Activated CD8-positive, alpha-beta memory T cell treated with anti-CD3 and anti-CD28 coated beads for 4 hours (primary cell): ENCODE results near the gene FKBP8.

Experiments
- DNase-seq, 2 donors: peaks; one replicate each; pipeline ENCODE4 v3.0.0-alpha.2; 2020; ENCODE audit warnings: low read depth in 2 of 2

Gene FKBP8

DNA sequence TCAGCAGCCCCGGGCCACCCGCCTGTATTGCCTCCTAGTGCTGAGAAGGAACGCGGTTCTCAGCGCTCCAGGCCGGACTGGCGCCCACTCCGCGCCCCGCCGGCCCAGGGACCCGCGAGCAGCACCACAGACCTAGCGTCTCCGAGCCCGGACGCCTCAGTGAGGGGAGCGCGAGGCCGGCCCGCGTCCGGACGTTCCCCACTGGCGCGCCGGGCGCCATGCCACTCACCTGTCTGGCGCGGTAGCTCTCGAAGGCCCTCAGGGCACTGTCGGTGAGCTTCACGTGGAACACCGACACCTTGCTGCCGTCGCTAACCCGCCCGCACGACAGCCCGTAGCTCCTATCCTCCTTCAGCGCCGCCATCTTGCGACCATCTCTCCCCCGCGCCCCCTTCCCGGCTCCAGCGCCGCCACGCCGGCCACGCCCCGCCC lies 21.7 kb downstream of the FKBP8 start, which contains the start of gene ELL:
Gene ELL, minus strand, starts transcription at position 379 of the 432 bp plus-strand sequence. Its CDS starts 15 bp downstream, at position 364.
- no peak for DNase-seq

DNA sequence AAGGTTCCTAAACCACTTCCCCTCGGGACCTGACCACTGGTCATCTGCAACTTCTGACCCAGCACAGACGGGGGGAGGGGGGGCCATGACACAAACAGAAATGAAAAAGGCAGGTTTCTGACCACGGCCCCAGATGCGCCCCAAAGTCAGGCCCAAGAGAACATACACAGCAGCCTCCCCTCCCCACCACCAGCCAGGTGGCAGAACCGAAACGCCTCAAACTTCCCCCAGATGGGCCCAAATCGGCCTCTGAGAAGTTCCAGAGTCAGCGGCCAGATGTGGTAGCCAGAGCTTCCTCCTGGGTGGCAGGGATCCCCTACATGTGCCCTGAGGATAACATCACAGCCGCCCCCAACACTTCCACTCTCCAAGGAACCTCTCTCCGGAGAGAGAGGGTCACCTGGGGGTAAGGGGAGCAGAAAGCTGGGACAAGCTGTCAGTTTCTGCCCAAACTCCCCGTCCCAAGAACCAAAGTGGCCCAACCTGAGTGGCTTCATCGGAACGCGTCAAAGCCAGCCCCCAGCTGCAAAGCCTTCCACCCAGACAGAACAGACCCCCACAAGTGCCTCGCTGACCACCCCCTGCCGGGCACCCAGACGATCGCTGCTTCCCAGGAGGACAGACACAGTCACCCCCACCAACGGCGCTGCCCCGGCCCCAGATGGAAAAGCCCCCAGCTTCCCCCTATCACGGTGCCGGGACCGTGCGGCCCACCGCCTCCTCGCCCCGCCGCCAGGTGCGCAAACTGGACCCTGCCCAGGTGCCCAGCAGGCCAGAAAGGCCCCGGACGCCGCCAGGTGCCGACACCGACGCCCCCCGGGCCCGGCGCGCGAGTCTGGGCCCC lies 22.3 kb downstream of the FKBP8 start:
- no peak for DNase-seq

DNA sequence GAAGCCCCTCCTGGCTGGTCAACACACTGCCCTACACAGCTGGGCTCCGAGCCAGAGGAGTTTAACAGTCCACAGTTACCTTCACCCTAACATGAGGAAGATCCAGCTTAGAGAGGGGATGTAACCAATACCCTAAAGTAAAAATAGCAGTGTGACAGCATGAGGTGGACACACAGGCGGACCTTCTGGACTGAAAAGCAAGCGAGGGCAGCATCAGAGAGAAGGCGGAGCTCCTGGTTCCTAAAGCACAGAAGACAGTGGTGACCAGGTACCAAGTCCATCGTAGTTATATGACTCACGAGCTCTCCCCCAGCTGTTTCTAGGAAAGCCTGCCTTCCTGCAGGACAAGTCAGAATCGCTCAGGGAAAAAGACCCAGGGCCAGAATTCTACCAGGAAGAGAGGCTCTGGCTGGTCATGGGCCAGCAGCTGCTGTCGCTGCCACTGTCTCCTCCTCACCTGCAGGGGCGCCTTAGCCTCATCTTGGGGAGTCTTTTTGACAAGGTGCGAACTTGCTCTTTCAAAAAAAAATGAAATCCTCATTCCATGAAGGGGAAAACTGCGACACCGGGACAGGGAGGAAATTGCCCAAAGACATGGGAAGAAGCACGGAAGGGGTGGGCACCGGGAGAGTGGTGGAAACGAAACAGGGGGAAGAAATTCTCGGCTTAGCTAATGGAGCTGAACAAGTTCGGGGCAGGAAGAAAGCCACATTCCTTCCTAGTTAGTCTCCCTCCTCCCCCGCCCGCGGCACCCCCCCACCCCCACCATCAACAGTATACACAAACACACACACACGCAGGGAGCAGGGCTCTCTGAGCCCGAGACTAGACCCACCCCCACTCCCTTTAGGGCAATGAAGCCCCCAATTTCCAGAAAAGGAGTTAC lies 23.2 kb downstream of the FKBP8 start:
- peak in 1 of 2 donors; percentile 33 for DNase-seq

DNA sequence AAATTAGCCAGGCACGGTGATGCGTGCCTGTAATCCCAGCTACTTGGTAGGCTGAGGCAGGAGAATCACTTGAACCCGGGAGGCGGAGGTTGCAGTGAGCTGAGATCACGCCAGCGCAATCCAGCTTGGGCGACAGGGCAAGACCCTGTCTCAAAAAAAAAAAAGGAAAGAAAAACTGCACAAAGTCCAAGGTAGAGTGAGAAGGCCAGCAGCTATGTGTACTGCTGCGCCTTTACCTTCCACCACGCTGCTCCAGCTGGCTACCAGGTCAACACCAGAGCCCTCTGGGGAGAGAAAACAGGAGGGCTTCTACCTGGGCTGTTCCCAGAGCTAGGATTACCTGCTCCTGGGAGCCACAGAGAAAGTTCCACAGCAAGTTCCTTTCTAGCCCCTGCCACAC lies 24.7 kb downstream of the FKBP8 start:
- no peak for DNase-seq

DNA sequence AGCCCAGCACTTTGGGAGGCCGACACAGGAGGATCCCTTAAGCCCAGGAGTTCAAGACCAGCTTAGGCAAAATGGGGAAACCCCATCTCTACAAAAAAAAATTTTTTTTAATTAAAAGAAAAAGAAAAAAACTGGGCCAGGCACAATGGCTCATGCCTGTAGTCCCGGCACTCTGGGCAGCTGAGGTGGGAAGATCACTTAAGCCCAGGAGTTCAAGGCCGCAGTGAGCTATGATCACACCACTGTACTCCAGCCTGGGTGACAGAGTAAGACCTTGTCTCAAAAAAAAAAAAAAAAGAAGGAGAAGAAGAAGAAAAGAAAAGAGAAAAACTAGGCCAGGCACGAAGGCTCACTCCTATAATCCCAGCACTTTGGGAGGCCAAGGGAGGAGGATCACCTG lies 25.8 kb downstream of the FKBP8 start:
- DNase-seq: no peak

DNA sequence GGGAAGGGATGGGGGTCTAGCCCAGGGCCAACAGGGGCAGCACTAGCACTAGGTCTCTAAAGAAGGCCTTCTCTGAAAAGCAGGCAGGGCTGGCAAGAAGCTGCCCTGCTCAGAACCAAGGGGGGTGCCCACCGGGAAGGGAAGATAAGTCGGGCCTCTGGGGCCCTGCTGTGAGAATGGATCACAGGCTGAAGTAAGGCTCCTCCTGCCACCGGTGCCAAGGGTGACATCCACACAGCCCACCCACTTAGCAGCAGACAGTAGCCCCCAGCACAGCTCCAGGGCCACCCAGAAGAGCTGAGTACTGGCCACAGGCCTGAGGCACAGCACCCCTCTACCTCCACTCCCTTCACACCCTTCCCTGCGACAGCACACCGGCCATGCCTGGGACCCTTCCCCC lies 27.4 kb downstream of the FKBP8 start:
- no peak for DNase-seq

DNA sequence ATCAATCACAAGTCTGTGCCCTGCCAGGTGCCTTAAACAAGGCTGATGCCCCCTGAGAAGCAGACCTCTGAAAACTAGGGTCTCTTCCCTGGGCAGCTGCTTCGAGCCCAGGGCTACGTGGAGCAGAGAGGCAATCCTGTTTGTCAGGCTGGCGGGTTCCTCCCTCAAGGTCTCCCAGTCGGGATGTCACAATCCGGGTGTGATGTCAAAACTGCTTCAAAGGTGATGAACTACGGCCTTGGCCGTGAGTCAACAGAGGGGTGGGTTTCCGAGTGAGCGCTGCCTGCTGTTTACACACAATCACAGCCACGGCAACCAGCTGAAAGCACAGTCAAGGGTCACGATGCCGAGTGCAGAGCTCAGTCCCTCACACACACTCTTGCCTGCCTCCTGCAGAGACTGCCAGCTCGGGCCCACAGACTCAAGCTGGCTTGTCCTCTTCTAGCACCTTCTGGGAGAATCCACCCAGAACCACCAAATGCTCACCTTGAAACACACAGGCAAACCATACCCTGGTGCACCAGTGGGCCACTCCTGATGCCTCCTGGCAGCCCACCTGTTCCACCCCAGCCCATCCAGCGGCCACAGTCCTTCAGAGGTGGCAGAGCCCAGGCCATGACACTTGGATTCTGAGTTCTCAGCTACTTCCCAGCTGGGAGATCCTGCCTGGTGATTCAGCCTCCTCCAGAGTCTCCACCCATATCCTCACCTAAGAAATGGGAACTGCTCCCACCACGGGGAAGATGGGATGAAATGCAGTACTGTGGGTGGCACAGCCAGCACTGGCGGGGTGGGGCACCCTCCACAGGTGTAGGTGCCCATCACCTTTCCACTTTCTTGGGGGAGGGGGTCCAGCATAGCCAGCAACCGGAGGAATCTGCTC lies 28.3 kb downstream of the FKBP8 start:
- no peak for DNase-seq

DNA sequence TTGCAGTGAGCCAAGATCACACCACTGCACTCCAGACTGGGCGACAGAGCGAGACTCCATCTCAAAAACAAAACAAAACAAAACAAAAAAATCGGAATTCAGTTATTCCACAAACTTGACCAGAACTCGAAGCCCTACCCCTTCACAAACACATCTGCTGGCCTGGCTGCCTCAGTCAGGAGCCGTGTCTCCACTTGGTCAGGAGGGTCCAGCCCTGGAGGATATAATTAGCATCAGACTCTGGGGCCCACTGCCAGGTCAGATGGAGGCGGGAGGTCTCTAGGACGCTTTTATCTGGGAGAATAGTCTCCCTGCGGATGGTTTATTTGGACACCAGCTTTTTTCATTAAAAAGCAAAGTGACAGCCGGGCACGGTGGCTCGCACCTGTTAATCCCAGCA lies 29.5 kb downstream of the FKBP8 start:
- no peak for DNase-seq

DNA sequence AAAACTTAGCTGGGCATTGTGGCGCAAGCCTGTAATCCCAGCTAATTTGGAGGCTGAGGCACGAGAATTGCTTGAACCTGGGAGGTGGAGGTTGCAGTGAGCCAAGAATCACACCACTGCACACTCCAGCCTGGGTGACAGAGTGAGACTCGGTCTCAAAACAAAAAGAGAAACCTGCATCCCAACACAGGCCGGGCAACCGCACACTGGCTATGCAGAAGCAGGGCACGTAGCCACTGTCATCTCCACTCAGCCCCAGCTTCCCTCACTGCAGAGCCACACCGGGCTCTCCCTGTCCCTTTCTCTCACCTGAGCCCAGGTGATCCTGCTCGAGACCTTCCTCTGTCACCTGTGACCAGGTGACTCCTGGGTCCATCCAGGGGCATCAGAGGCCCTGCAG lies 33.2 kb downstream of the FKBP8 start:
- no peak for DNase-seq

DNA sequence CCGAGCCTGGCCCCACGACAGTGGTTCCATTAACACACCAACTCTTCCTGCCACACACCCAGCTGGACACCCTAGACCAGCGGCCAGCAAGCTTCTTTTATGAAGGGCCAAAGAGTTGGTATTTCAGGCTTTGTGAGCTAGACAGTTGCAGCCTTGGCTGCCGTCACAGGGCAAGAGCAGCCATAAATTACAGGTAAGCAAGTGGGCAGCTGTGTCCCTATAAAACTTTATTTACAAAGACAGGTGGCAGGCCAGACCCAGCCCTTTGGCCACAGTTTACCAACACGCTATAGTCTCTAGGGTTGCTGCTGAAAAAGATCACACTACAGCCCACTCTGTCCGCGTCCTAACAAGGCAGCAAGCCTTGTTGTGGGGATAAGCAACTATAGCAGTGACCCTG lies 34.8 kb downstream of the FKBP8 start:
- DNase-seq: no peak

DNA sequence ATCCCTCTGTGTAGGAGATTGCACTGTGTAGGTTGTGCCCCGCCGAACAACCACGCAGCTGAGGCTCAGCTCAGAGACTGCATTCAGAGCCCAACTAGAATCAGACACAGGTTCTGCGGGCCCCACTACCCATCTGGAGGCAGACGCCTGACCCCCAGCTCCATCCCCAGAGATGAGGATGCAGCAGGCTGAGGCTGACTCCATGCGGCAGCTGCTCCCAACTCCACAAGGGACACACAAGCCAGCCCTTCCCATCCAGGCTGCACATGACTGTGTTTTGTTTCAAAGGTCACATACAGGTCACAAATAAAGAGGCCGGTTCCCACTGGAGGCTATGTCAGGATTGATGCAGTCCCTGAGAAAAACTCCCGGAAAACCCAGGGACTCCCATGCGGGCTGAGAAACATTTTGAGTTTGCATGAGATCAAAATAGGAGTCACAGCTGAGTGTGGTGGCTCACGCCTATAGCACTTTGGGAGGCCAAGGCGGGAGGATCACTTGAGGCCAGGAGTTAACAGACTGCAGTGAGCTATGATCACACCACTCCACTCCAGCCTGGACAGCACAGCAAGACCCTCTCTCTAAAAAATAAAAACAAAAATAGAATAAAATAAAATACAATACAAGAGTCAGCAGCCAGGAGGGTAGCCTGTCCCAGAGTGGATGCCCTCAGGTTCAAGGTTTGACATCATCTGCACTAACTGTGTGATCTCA lies 35.5 kb downstream of the FKBP8 start:
- no peak for DNase-seq

DNA sequence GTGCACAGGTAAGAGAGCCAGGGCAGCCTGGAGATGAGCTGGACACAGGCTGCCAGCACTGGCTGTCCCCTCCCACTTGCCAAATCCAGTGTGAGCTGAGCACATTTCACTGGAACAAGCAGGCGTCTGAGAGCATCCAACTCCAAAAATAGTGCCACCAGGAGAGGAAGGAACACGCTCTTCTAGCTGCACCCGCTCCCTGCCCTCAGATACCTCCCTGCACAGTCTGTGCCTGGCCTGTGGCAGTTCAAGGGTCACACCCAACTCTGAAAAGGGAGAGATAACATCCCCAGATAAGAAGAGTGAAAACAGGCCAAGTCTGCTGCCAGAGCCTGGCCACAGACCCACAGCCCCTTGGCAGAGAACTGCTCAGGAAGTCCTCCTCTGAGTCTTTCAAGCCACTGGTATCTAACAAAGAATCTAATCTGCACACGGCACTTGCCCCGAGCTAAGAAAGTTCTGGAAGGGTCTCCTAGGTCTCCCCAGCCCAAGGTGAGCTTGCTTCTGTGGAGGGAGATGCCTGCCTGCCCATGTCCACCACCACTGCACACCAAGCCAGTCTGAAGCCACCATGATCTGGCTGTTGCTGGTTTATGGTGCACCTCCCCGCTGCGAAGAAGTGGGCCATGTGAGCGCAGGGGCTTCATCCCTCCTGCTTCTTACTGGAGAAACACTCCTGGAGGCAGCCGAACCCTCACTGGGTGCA lies 36.2 kb downstream of the FKBP8 start:
- DNase-seq: no peak

DNA sequence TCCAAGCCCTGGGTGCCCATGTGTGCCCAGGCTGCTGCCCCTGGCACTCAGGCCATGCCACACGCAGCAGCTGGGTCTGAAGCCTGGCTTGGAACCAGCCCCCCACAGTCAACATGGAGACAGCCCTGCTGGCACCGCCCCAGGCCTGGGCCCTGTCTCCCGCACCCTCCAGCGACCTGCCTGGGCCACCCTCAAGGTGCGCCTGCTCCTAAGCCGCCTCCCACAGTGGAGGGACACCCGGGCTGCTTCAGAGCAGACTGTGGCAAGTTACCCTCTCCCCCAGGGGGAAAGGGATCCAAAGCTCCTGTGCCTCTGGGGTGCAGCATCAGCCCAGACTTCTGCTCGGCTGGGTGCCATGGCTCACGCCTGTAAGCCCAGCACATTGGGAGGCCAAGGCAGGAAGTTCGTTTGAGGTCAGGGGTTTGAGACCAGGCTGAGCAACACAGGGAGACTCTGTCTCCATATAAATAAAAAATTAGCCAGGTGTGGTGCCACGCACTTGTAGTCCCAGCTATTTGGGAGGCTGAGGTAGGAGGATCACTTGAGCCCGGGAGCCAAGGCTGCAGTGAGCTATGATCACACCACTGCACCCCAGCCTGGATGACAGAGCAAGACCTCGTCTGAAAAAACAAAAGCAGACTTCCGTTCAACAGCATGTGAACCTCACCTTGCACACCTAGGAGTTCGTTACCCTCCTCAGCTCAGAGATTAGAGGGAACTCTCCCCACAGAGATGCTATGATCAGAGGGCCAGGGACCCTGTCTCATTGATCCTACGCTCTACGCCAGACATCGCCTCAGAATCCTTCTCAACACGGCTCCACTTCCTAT lies 37.1 kb downstream of the FKBP8 start:
- no peak for DNase-seq

DNA sequence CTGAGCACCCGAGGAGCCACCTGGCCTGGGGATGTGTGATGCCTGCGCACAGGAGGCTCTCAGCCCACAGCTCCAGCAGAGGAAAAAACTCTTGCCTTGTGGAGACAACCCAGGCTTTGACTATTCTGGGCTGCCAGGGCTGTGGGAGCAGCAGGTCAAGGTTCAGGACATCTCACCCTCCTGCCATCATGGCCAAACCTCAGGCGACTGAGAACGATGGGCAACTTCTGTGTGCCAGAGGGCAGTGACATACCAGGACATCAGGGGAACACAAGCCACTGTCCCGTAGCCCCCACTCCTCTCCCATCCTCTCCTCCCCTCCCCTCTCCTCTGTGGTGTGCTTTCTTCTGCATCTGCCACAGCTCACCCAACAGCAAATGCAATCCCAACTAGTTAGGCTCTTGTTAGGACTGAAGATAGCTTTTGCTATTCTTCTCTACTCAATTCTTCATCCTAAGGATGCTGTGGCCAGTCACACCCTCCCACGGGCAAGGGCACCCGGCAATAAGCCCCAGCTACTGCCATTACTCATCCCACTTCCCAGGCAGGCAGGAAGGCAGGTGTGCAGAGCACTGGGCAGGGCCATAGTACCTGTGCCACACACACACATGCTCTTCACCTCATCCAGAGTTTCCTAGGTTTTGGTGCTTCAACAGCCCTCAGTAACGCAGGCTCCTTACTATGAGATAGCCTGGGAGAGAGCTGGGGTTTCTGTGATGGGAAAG lies 38.3 kb downstream of the FKBP8 start:
- DNase-seq: no peak

DNA sequence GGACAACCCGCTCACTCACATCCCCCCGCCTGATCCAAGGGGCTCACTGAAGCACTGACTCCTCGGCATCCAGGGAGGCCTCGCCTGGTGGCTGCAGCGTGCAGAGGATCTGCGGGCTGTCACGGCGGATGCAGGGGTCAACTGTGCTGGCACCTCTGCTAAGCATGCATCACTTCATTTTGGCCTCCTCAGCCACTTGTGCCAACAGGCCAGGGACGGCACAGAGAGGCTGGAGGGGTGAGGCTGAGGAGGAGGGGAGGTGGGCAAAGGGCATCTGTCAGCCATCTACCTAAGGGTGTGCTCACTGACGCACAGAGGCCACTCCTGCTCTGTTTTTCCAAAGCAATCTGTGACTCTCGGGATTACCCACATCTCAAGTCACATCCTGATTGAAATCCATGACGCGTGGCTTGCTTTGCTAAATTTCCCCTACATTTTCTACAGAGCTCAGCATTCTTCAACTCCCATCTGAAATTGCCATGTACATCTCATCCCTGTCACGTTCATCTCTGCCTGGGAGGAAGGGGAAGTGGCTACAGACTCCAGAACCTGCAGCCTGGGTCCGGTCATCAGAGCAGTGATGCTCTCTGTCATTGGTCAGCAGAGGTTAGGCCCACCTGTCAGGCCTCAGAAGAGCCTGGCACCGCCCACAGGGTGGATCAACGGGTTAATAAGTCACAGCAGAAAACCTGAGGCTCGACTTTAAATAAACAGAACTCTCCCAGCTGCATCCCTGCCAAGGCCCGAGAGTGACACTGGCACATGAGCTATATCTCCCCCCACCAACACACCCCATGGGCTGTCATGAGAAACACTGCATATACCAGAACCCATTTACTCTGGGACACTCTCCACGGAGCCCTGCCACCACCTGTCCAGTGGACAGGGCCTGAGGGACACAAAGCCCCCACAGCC lies 39.1 kb downstream of the FKBP8 start:
- DNase-seq: no peak

DNA sequence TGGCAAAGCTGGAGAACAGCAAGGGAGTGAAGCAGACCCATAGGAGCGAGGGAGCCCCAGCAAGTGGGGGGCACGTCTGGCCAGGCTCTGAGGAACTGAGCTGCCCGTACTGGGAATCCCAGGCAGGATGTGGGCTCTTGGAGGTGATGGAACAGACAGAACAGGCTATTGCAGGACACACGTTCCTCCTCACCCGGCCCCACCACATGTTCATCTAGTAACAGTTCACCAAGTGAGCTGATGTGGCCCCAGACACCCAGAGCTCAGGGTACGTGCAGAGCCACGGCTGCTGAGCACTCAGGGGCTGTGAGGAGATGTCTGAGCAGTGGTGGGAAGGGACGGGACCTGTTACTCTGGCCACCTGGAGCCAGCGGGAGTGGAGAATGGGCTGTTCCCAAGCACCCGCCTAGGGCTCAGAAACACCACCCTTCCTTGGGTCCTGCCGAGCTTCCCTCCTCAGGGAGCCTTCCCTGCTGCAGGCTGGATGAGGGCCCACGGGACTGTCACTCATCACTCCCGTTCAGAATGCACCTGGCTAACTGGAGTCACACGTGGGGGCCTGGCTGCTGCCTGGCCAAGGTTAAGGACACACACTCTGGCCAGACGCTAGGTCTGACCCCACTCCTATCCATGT lies 39.9 kb downstream of the FKBP8 start:
- DNase-seq: no peak

DNA sequence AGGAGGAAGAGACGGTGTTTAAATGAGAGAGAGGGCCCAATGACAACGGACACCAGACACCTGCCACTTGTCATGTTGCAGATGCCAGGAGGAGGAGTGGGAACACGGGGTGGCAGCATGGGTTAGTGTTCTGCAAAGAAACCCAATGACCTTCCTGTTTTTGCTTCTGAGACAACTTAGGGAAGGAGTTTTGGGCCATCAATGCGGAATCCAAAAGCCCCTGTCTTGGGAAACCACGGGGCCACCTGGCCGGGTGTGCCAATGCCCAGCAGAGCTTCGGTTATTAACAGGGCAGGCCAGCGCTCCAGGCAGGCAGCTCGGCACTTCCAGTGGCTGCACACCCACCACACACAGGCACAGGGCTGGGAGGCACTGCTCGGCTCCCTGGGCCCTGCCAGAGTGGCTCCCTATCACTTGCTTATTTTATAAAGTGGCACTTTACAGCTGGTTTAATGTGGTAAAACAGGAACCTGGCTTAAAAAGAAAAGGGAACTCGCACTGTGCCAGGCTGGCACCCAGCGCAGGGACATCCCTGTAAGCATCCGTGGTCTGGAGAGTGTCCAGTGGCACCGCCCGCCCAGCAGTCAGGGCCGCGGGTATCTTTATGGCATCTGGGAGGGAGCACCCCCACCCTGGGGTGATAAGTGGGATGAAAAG lies 40.6 kb downstream of the FKBP8 start:
- no peak for DNase-seq
